ENCODE results near the gene SCMH1. TPM values are rescaled to one million over a fixed set of nuclear protein-coding genes. Genes with fewer than 3 reads are reported as not detected.

The SCMH1 gene
- total and polyA plus RNA-seq, 2 experiments from 2014 or later, result 15.0 to 19.4 TPM

GRCh38 chr1:41152622-41153044 lies 89.5 kb downstream of the SCMH1 start:
- Mint-ChIP-seq H3K9me3 (no peaks in the 10 kb centered on the region), H3K4me3 (no peak overlapping the region), H3K36me3 (ENCODE audit: low read depth) (peaks cover 13% of the 10 kb centered on the region; the same call in 2 of the 3 replicates), H3K27ac (no peak overlapping the region; the same call in 1 of the 2 replicates), H3K27me3 (ENCODE audit: insufficient read depth, low read depth, poor library complexity) (peaks cover 2% of the 10 kb centered on the region), H3K4me1 (peaks cover 3% of the 10 kb centered on the region; the same call in 2 of the 3 replicates)
- Histone ChIP-seq H3K4me3 (no peak overlapping the region), H3K27ac (ENCODE audit: low read depth) (no peak overlapping the region), H3K36me3 (ENCODE audit: insufficient read depth) (no peaks in the 10 kb centered on the region), H3K4me2 (no peak overlapping the region), H3K4me1 (ENCODE audit: insufficient read depth) (no peaks in the 10 kb centered on the region), H3K9me2 (ENCODE audit: insufficient read depth) (no peaks in the 10 kb centered on the region), H3K27me3 (ENCODE audit: insufficient read depth) (no peaks in the 10 kb centered on the region), H2AFZ (no peak overlapping the region), H4K20me1 (replicated peaks; ENCODE audit: insufficient read depth) (no peaks in the 10 kb centered on the region), H3K79me2 (replicated peaks; ENCODE audit: insufficient read depth) (no peaks in the 10 kb centered on the region), H3F3A (replicated peaks; ENCODE audit: low read depth) (no peaks in the 10 kb centered on the region)
- TF ChIP-seq EZH2 (IDR thresholded peaks at IDR 0.05; ENCODE audit: low read depth, unreplicated experiment) (no peak), JUNB (IDR thresholded peaks at IDR 0.05; ENCODE audit: unreplicated experiment) (no peak), STAT1 (IDR thresholded peaks at IDR 0.05; ENCODE audit: unreplicated experiment) (no peak), EZH2phosphoT487 (IDR thresholded peaks at IDR 0.05; ENCODE audit: unreplicated experiment) (no peak), NANOG (IDR thresholded peaks at IDR 0.05; ENCODE audit: borderline replicate concordance) (no peak), CTCF (conservative IDR thresholded peaks at IDR 0.05; ENCODE audit: low read depth in 2 of 2) (no peak), ZNF462 (CRISPR knock-in tag; IDR thresholded peaks at IDR 0.05) (no peak), ZNF331 (CRISPR knock-in tag; IDR thresholded peaks at IDR 0.05; ENCODE audit: low read depth) (no peak), POLR2AphosphoS5 (IDR thresholded peaks at IDR 0.05; ENCODE audit: low read depth) (no peak), ZNF114 (CRISPR knock-in tag; IDR thresholded peaks at IDR 0.05) (no peak), CREB1 (CRISPR knock-in tag; IDR thresholded peaks at IDR 0.05; ENCODE audit: low read depth) (no peak), REST (IDR thresholded peaks at IDR 0.05; ENCODE audit: unreplicated experiment) (no peak), ETS1 (IDR thresholded peaks at IDR 0.05) (no peak)
- ATAC-seq, result no peak
- no peak for DNase-seq (ENCODE audit: low spot score)
